ENCODE data around the gene FLRT1. TPM values are rescaled to one million over a fixed set of nuclear protein-coding genes. Genes with fewer than 3 reads are reported as not detected.

The FLRT1 gene
- total and polyA plus RNA-seq, 2 of the 13 experiments (the other 11 are each of a cell fraction or from before 2014, with no cell fraction given) = 0.02 to 0.08 TPM

DNA sequence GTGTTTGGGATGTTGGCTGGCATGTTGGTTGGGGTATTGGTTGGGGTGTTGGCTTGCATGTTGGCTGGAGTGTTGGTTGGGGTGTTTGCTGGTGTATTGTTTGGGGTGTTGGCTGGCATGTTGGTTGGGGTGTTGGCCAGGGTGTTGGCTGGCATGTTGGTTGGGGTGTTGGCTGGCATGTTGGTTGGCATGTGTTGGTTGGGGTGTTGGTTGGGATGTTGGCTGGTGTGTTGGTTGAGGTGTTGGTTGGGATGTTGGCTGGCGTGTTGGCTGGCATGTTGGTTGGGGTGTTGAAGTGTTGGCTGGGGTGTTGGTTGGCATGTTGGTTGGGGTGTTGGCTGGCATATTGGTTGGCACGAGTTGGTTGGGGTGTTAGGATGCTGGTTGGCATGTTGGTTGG is 24.9 kb upstream of the FLRT1 start:
- no peak overlapping the region for H2AFZ ChIP-seq (ENCODE audit: low read length)
- DNase-seq (ENCODE audit: low spot score) = no peak
- H3K4me3 ChIP-seq (replicated peaks in 1 of 3; ENCODE audit: insufficient read depth in 1 of 3, low read depth in 2 of 3, low read length in 3 of 3) = no peak overlapping the region
- no peak overlapping the region for H3K9ac ChIP-seq (ENCODE audit: insufficient read depth, low read depth, low read length)
- no peak for ATAC-seq
- H4K20me1 ChIP-seq (ENCODE audit: insufficient read depth, low read length) = peaks cover 8% of the 10 kb centered on the region; the same call in 1 of the 2 replicates
- no peaks in the 10 kb centered on the region for H3K36me3 ChIP-seq (replicated peaks in 1 of 2; ENCODE audit: control insufficient read depth in 1 of 2, insufficient read depth in 2 of 2, low read length in 2 of 2)
- peaks cover 10% of the 10 kb centered on the region; the same call in 1 of the 2 replicates for H3K9me3 ChIP-seq (ENCODE audit: low read length)
- in situ Hi-C loops (cut with HindIII; ENCODE audit: extremely low pct_ligation_motif_present, low pct_unique_long_range_greater_than_20kb) = no loop called here
- no peak overlapping the region for H3K4me2 ChIP-seq (ENCODE audit: low read depth, low read length)
- FAIRE-seq = no peak
- intact Hi-C loops (cut with micrococcal nuclease; ENCODE audit: unreplicated experiment) = no loop called here
- TF ChIP-seq HNRNPL (IDR thresholded peaks at IDR 0.05; ENCODE audit: low read depth, low read length) (peak; percentile 71; the same call in 1 of the 2 replicates), HMG20B (CRISPR knock-in tag; conservative IDR thresholded peaks at IDR 0.05) (no peak)
- 97% methylated on average over 2 of the region's 2 CpGs for WGBS (ENCODE audit: low lambda C conversion rate)
- no peaks in the 10 kb centered on the region for H3K79me2 ChIP-seq (ENCODE audit: insufficient read depth, low read length)
- no peaks in the 10 kb centered on the region for H3K27me3 ChIP-seq (ENCODE audit: control insufficient read depth in 1 of 2, insufficient read depth in 2 of 2, low read length in 2 of 2)
- no peak overlapping the region for H3K27ac ChIP-seq (ENCODE audit: extremely low read length, insufficient read depth, low read length)
- ChIA-PET CTCF (ENCODE audit: low intra/inter-chr PET ratio, low total read pairs) (no interaction called here), POLR2A (no interaction called here)
- peaks cover 21% of the 10 kb centered on the region for H3K4me1 ChIP-seq (ENCODE audit: insufficient read depth, low read length)
- BruUV-seq (replicated peaks) = no TSS peak

GRCh38 chr11:64011371-64011770 is 24.4 kb upstream of the FLRT1 start:
- no peaks in the 10 kb centered on the region for H3K36me3 ChIP-seq (replicated peaks in 1 of 2; ENCODE audit: control insufficient read depth in 1 of 2, insufficient read depth in 2 of 2, low read length in 2 of 2)
- BruUV-seq (replicated peaks) = no TSS peak
- no peak overlapping the region for H3K4me2 ChIP-seq (ENCODE audit: low read depth, low read length)
- no peak overlapping the region for H3K4me3 ChIP-seq (replicated peaks in 1 of 3; ENCODE audit: insufficient read depth in 1 of 3, low read depth in 2 of 3, low read length in 3 of 3)
- H2AFZ ChIP-seq (ENCODE audit: low read length) = no peak overlapping the region
- in situ Hi-C loops (cut with HindIII; ENCODE audit: extremely low pct_ligation_motif_present, low pct_unique_long_range_greater_than_20kb) = no loop called here
- DNase-seq (ENCODE audit: low spot score) (no peak), FAIRE-seq (no peak), ATAC-seq (no peak)
- POLR2A ChIA-PET = no interaction called here
- H3K27ac ChIP-seq (ENCODE audit: extremely low read length, insufficient read depth, low read length) = no peak overlapping the region
- peaks cover 10% of the 10 kb centered on the region; the same call in 1 of the 2 replicates for H3K9me3 ChIP-seq (ENCODE audit: low read length)
- no peak overlapping the region for H3K9ac ChIP-seq (ENCODE audit: insufficient read depth, low read depth, low read length)
- H3K79me2 ChIP-seq (ENCODE audit: insufficient read depth, low read length) = no peaks in the 10 kb centered on the region
- peaks cover 6% of the 10 kb centered on the region; the same call in 1 of the 2 replicates for H4K20me1 ChIP-seq (ENCODE audit: insufficient read depth, low read length)
- peaks cover 21% of the 10 kb centered on the region for H3K4me1 ChIP-seq (ENCODE audit: insufficient read depth, low read length)
- TF ChIP-seq ZXDC (CRISPR knock-in tag; IDR thresholded peaks at IDR 0.05) (no peak), PRDM10 (CRISPR knock-in tag; IDR thresholded peaks at IDR 0.05; ENCODE audit: low read depth) (peak; percentile 55; the same call in 1 of the 2 replicates)
- CTCF ChIA-PET (ENCODE audit: low intra/inter-chr PET ratio, low total read pairs) = no interaction called here
- intact Hi-C loops (cut with micrococcal nuclease; ENCODE audit: unreplicated experiment) = no loop called here
- WGBS (ENCODE audit: low lambda C conversion rate) = 73% methylated on average over 8 of the region's 8 CpGs
- no peaks in the 10 kb centered on the region for H3K27me3 ChIP-seq (ENCODE audit: control insufficient read depth in 1 of 2, insufficient read depth in 2 of 2, low read length in 2 of 2)
